GM23248 (cell line): Measurements from ENCODE around the gene CD58.

Source experiments
- EZH2 ChIP-seq: fragments of 200-600 bp; sonication (generic); IDR thresholded peaks from 2 replicates; pipeline ENCODE4 v1.6.1; 2018; ENCODE audit warnings: antibody characterized with exemption, mild to moderate bottlenecking; ENCODE audit not compliant: insufficient read depth, poor library complexity, severe bottlenecking
- EZH2phosphoT487 ChIP-seq: fragments of 200-600 bp; sonication (generic); IDR thresholded peaks from 2 replicates; pipeline ENCODE4 v1.6.1; 2018; ENCODE audit warnings: antibody characterized with exemption, moderate library complexity, mild to moderate bottlenecking, low read depth; ENCODE audit not compliant: insufficient read depth

DNA sequence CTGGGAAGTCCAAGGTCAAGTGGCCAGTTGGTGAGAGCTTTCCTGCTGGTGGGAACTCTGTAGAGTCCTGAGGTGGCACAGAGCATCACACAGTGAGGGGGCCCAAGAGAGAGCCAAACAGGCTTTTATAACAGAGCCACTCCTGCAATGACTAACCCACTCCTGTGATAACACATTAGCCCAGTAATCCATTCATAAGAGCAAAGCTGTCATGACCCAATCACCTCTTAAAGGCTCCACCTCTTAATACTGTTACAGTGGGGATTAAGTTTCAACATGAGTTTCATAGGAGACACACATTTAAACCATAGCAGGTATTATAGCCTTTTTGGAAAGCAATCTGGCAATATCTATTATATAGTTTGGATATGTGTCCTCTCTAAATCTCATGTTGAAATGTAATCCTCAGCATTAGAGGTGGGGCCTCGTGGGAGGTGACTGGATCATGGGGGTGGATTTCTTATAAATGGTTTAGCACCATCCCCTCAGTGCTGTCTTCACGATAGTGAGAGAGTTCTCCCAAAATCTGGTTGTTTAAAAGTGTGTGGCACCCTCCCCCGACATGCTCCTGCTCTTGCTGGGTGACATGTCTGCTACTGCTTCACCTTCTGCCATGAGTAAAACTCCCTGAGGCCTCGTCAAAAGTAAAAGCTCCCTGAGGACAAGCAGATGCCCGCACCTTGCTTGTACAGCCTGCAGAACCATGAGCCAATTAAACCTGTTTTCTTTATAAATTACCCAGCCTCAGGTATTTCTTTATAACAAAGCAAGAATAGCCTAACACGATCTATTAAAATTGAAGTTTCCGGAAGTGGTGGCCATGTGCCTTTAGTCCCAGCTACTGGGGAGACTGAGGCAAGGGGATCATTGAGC, 64.5 kb downstream of the CD58 start:
- TF ChIP-seq EZH2phosphoT487 (no peak), EZH2 (no peak)
